ENCODE data around the gene ANKRD42.

DNA sequence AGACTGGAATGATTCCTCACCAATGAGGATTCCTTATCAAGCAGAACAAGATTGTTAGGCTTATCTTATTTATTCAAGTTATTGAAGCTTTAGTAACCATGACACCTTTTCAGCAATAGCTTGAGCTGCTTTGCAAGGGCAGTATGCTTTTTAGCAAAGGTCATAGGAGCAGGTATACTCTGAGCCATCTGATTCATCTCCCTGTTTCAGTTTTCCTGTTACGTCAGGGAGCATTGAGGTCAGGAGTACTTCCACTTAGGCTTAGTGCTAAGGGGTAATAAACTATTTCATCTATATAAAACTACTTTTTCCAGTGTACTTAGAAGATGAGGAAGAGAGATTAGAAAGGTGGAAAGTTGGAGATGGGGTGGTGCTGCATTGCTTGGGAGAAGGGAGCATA lies 17.7 kb upstream of the ANKRD42 start:
- TF ChIP-seq, protein P1, sequence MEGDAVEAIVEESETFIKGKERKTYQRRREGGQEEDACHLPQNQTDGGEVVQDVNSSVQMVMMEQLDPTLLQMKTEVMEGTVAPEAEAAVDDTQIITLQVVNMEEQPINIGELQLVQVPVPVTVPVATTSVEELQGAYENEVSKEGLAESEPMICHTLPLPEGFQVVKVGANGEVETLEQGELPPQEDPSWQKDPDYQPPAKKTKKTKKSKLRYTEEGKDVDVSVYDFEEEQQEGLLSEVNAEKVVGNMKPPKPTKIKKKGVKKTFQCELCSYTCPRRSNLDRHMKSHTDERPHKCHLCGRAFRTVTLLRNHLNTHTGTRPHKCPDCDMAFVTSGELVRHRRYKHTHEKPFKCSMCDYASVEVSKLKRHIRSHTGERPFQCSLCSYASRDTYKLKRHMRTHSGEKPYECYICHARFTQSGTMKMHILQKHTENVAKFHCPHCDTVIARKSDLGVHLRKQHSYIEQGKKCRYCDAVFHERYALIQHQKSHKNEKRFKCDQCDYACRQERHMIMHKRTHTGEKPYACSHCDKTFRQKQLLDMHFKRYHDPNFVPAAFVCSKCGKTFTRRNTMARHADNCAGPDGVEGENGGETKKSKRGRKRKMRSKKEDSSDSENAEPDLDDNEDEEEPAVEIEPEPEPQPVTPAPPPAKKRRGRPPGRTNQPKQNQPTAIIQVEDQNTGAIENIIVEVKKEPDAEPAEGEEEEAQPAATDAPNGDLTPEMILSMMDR (IDR thresholded peaks at IDR 0.05) = no peak
- no peak for TF ChIP-seq POLR2A (IDR thresholded peaks at IDR 0.05)

All from heart left ventricle (tissue), 13 donors.